ENCODE measurements around the gene KLHDC9. TPM values are rescaled to one million over a fixed set of nuclear protein-coding genes. Genes with fewer than 3 reads are reported as not detected.
"Not testable (repeated sequence)": the region's sequence is repeated elsewhere in the genome, so short reads cannot be mapped to it uniquely, and the experiment has no call there.

The KLHDC9 gene
- total and polyA plus RNA-seq, 8 donors, result 3.2 to 19.3 (median 6.8) TPM

DNA sequence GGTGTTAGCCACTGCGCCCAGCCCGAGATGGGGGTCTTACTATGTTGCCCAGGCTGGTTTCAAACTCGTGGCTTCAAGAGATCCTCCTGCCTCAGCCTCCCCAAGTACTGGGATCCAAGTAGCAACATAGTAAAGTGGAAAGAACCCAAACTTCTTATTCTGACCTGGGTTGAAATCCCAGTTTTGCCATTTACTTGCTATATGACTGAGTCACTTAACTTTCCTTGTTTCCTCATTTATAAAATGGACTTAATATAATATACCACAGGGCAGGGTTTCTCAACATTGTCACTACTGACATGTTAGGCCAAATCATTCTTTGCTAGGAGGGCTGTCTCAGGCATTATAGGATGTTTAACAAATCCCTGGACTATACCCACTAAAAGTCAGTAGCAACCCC, 13.0 kb downstream of the KLHDC9 start:
- WGBS, 2 donors, result 88 to 96% methylated on average over 3 of the region's 3 CpGs
- ATAC-seq (no peak), DNase-seq (no peak), FAIRE-seq (no peak)
- Histone ChIP-seq H3K4me1 (peaks cover 12 to 22% (median 21%) of the 10 kb centered on the region in 3 donors), H3K27me3 (no peaks in the 10 kb centered on the region), H3K36me3 (no peaks in the 10 kb centered on the region), H3K27ac (no peak overlapping the region), H3K9me3 (no peaks in the 10 kb centered on the region), H3K4me3 (no peak overlapping the region)
- TF ChIP-seq, protein P1, sequence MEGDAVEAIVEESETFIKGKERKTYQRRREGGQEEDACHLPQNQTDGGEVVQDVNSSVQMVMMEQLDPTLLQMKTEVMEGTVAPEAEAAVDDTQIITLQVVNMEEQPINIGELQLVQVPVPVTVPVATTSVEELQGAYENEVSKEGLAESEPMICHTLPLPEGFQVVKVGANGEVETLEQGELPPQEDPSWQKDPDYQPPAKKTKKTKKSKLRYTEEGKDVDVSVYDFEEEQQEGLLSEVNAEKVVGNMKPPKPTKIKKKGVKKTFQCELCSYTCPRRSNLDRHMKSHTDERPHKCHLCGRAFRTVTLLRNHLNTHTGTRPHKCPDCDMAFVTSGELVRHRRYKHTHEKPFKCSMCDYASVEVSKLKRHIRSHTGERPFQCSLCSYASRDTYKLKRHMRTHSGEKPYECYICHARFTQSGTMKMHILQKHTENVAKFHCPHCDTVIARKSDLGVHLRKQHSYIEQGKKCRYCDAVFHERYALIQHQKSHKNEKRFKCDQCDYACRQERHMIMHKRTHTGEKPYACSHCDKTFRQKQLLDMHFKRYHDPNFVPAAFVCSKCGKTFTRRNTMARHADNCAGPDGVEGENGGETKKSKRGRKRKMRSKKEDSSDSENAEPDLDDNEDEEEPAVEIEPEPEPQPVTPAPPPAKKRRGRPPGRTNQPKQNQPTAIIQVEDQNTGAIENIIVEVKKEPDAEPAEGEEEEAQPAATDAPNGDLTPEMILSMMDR (IDR thresholded peaks at IDR 0.05), result no peak
- intact Hi-C loops (cut with DNase I), result no loop called here

DNA sequence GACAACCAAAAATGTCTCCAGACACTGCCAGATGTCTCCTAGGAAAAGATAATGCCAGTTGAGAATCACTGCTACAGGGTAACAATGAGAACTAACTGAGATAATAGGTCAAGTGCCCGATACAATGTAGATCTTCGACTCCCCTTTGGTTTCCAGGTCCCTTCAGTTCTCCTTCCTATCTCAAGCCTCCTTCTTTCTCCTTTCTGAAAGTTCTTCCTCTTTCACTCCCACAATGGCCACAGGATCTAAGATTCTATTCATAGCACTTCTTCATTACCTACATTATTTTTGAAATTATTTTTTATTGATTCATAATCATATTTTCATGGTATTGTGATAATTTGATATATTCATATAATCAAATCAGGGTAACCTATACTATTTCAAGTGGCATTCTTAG, 13.4 kb downstream of the KLHDC9 start:
- H3K9me3 ChIP-seq, result no peaks in the 10 kb centered on the region
- no peaks in the 10 kb centered on the region for H3K27me3 ChIP-seq
- DNase-seq (no peak), ATAC-seq (no peak), FAIRE-seq (no peak)
- intact Hi-C loops (cut with DNase I), result no loop called here
- TF ChIP-seq, protein P1 (IDR thresholded peaks at IDR 0.05), result no peak
- 91% methylated on average over 2 of the region's 2 CpGs for WGBS, 2 donors
- no peak overlapping the region for H3K27ac ChIP-seq
- no peaks in the 10 kb centered on the region for H3K36me3 ChIP-seq
- H3K4me3 ChIP-seq, result no peak overlapping the region
- H3K4me1 ChIP-seq, result peaks cover 16 to 25% (median 22%) of the 10 kb centered on the region in 3 donors

DNA sequence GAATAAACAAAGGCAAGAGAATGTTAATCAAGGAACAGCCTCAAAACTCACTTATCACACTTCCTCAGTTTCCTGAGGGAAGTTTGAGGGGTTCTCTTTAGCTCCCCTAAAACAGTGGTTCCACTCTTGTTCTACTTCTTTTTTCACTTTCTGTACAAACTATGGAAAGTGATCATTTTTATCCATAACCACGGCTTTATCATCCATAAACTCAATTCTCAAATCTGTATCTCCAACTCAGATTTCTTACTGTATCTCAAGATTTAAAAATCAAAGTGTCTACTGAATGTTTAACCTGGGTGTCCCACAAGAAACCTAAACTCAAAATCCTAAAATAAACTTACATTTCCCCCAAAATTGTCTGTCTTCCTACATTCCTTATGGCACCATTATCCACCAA, 15.8 kb downstream of the KLHDC9 start:
- H3K27me3 ChIP-seq, result no peaks in the 10 kb centered on the region
- H3K4me1 ChIP-seq, result peaks cover 22 to 30% (median 24%) of the 10 kb centered on the region in 3 donors
- no peak overlapping the region for H3K4me3 ChIP-seq
- TF ChIP-seq, protein P1 (IDR thresholded peaks at IDR 0.05), result no peak
- DNase-seq (no peak), ATAC-seq (no peak), FAIRE-seq (no peak)
- H3K9me3 ChIP-seq, result no peaks in the 10 kb centered on the region
- intact Hi-C loops (cut with DNase I), result no loop called here
- H3K36me3 ChIP-seq, result no peaks in the 10 kb centered on the region
- WGBS, 2 donors, result 34 to 60% methylated on average over 1 of the region's 1 CpG
- H3K27ac ChIP-seq, result no peak overlapping the region

DNA sequence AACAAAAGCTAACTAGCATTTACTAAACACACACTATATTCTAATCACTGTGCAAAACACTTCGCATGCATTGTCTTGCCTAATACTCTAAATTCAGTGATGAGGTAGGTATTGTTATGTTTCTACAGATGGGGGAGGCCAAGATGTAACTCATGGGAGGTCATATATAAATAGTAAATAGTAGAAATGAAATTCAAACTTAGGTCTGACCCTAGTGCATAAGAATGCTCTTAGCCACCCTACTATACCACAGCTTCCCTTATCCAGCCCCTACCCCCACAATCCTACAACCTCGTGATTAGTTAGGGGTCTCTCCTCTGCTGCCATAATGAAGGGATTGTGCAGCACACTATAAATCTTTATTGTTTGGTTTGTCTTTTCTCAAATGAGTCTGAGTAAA, 16.4 kb downstream of the KLHDC9 start:
- ATAC-seq (no peak), DNase-seq (no peak), FAIRE-seq (no peak)
- Histone ChIP-seq H3K9me3 (no peaks in the 10 kb centered on the region), H3K27ac (no peak overlapping the region), H3K36me3 (no peaks in the 10 kb centered on the region), H3K27me3 (no peaks in the 10 kb centered on the region), H3K4me1 (peaks cover 28 to 36% (median 30%) of the 10 kb centered on the region in 3 donors), H3K4me3 (no peak overlapping the region)
- TF ChIP-seq, protein P1 (IDR thresholded peaks at IDR 0.05), result no peak
- intact Hi-C loops (cut with DNase I), result no loop called here
- 71 to 83% methylated on average over 2 of the region's 2 CpGs for WGBS, 2 donors

DNA sequence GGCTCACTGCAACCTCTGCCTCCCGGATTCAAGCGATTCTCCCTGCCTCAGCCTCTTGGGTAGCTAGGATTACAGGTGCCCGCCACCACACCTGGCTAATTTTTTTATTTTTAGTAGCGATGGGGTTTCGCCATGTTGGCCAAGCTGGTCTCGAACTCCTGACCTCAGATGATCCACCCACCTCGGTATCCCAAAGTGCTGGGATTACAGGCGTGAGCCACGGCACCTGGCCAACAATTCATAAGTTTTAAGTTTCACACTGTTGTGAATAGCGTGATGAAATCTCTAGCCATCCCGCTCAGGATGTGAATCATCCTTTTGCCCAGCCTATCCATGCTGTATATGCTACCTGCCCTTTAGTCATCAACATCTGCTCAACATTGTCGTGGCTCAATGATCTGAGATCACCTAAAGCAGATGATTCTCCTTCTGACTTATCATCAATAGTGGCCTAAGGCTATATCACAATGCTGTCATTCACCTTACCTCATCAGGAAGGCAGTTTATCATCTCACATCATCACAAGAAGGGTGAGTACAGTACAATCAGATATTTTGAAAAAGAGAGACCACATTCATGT, 17.1 kb downstream of the KLHDC9 start:
- DNase-seq, result no peak
- TF ChIP-seq, protein P1 (IDR thresholded peaks at IDR 0.05), result no peak
- no peaks in the 10 kb centered on the region for H3K9me3 ChIP-seq
- peaks cover 34 to 42% (median 36%) of the 10 kb centered on the region in 3 donors for H3K4me1 ChIP-seq
- no peaks in the 10 kb centered on the region for H3K27me3 ChIP-seq
- H3K4me3 ChIP-seq, result no peak overlapping the region
- H3K36me3 ChIP-seq, result no peaks in the 10 kb centered on the region
- FAIRE-seq, result no peak
- WGBS, 2 donors, result 88 to 90% methylated on average over 12 of the region's 12 CpGs
- no peak for ATAC-seq
- H3K27ac ChIP-seq, result no peak overlapping the region
- intact Hi-C loops (cut with DNase I), result no loop called here

DNA sequence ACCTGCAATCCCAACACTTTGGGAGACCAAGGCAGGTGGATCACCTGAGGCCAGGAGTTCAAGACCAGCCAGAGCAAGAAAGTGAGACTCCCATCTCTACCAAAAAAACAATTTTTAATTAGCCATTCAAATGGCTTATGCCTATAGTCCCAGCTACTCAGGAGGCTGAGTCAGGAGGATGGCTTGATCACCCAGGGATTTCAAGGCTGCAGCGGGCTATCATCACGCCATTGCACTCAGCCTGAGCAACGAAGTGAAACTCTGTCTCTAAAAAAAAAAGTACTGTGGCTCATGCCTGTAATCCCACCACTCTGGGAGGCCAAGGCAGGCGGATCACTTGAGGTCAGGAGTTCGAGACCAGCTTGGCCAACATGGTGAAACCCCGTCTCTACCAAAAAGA, 17.8 kb downstream of the KLHDC9 start:
- DNase-seq; H3K27me3 ChIP-seq; intact Hi-C loops (cut with DNase I); FAIRE-seq; H3K36me3 ChIP-seq; ATAC-seq; H3K27ac ChIP-seq; H3K9me3 ChIP-seq; H3K4me3 ChIP-seq: not testable (repeated sequence)
- peaks cover 38 to 43% (median 42%) of the 10 kb centered on the region in 3 donors for H3K4me1 ChIP-seq
- 84 to 87% methylated on average over 6 of the region's 6 CpGs for WGBS, 2 donors

Measured in pancreas (tissue), 10 donors.